HG02623 (cell line): ENCODE measurements around the gene ARSG.
"Not testable (repeated sequence)": the region's sequence is repeated elsewhere in the genome, so short reads cannot be mapped to it uniquely, and the experiment has no call there.

Source experiments
- ATAC-seq: cut with Tn5 transposase; IDR thresholded peaks from one replicate; pipeline ENCODE4 v1.9.1; 2021; ENCODE audit warnings: moderate library complexity; ENCODE audit not compliant: unreplicated experiment

Gene ARSG

DNA sequence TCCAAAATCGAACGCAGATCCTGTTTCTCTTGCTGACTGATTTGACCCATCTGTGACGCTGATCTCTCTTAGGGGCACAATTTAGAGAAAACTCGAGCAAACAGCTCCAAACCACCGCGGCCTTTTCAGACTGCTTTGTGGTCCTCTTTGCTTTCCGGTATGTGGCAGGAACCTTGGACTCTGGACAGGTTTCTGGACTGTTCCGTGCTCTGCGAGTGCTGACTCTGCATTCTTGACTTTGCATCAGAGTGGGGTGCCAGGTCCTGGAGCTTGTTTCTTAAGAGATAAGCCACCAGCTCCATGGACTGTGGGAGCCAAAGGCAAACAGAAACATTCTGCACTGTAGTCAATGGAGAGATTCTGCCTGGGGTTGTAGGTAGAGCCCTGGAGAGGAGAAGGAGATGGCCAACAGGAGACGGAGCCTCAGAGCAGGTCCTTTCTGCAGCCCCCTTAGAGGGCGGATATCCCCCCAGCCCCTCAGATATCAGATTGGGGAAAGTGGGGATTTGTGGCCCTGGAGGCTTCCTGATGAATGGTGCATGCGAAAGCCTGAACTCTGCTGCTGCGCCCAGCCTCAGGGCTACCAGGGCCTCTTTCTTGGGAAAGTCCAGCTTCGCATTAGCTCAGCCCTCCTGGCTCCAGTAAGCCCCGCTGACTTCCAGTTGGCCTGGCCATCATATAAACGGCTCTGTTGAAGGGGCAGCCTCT is 100.4 kb downstream of the ARSG start:
- ATAC-seq, result no peak

DNA sequence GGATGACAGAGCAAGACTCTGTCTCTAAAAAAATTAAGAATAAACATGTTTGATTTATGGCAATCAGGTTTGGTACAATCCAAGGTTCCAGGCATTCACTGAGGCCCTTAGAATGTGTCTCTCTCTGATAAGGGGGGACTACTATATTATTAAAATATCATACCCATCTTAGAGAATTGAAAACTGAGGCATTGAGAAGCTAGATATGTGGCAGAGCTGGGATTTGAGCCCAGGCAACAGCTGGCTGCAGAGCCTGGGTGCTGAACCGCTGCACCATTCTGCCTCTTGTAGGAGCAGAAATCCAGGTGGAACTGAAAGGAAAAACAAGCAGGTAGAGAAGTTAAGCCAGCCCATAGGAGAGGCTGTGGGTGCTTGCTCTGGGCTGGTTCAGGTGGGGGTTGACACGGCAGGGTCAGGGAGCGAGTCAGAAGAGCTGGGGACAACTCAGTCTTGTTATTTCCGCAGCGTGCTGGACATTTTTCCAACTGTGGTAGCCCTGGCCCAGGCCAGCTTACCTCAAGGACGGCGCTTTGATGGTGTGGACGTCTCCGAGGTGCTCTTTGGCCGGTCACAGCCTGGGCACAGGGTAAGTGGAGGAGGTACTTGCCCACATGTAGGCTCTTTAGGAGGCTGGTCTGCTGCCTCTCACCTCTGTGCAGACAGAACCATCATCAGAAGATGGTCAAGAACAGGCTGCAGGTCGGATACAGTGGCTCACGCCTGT is 103.5 kb downstream of the ARSG start:
- ATAC-seq, result no peak

DNA sequence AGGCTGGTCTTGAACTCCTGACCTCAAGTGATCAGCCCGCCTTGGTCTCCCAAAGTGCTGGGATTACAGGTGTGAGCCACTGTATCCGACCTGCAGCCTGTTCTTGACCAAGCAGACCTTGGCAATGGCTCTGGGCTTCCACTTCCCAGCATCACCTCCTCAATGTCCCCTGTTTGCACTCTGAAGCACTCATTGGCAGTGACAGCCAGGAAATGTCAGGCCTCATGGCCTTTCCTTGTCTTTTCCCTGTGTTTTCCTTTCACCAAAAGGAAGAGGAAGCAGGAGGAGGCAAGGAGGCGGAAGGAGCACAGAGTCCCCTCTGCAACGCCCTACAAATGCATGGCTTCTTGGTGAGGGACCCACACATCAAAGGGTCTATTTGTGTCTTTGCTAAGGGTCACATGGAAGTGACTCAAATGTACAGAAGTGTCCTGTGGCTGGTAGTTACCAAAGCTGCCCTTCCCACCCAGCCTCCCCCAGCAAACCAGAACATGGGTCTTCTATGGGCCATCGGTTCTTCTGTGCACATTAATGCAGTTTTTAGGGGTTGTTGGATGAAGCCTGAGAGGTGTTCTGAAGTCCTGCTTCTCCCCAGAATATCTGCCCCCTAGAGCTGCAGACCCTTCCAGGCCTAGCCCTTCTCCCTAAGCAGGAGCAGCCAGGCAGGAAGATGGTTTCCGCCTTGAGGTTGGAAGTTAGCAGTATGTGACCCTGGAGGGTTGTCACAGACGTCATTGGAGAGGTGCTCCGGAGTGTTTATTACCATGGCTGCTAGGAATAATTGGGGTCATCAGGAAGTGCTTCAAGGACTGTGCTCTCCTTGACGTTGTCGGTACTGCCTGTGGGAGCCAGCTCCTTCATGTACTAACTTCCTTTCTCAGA is 105.2 kb downstream of the ARSG start:
- ATAC-seq, result no peak

DNA sequence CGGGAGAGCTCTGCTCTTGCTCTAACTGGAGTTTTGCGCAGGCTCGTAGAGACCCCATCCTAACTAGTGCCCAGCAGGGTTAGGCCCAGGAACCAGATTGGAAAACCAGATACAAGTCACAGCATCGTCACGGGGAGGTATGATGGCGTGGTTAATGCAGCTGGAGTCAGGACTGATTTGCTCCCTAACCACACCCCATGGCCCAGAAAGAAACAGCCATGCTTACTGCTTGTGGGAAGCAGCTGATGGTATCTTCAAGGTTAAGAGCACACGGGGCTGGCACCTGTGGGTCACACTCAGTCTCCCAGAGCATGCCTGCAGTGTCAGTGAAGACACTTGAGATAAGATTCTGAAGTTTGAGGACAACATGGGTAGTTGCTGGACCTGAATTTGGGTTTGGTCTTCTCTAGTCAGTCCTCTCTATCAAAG is 105.8 kb downstream of the ARSG start:
- ATAC-seq, result no peak

DNA sequence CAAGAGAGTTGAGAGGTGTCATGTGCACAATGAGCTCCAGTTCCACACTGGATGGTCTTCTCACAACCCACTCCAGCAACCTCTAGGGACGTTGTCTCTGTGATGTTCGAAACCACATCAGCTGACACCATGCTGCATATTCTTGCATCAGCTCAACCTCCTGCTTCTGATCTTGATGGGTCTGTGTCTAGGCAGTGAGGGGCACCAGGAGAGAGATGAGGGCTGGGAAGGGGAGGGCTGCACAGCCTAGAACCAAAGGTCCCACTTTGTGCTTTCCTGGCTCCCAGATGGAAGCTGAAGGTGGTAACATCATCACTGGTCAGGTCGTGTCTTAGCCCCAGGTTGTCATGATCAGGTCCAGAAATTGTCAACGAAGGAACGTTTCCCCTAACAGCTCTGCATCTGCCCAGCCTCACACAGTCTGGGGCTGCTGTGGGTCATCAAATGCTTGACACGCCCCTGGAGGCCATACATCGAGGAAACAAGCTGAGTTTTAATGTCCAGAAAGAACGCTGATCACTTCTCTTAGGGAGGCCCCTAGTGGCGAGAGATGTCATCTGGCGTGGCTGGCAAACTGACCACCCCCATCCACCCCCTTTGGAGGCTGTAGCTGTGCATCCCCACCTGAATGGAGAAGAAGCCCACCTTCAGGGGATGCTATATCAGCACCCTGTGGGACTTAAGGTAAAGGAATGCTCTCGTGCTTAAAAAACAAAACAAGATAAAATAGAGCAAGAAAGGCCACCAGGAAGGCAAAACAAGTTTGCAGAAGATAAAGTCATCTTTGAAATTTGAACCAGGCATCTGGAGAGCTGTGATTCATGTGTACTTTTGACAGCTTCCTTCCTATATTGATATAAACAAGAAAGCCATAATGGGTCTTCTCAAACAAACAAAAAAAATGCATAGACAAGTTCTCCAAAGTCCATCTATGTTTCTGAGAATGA is 107.7 kb downstream of the ARSG start:
- peak; percentile 52 for ATAC-seq

DNA sequence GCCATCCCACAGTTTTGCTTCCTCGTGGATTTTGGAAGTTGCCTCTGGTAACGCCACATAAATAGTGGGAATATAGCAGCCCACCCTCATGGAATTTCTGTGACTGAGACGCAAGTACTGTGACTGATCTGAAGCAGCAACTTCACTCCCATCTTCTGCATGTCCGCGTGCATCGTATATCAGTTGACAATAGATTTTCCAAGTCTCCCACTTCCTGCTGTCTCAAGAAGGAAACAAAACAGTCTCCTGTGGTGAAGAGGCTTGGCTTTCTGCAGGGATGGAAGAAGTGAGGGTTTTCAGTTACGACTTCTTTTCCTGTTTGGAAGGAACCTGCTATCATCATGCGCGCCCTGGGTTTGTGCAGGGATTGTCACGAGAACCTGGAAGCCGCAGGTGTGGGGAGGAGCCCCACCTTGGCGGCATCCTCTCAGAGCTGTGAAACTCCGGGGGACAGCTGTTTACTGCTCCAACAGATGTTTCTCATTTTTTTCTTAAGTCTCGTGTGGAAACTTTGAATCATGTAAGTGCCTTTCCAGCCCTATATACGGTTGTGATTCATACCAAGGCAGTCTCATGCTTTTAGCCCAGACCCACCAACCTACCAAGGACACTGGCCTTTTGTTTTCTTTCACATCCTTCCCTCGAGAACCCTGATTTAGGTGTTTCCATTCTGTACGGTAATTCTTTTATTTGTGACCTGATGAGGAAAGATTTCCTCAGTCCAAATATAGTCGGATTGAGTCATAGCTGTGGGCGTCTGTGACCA is 108.5 kb downstream of the ARSG start:
- ATAC-seq, result no peak

DNA sequence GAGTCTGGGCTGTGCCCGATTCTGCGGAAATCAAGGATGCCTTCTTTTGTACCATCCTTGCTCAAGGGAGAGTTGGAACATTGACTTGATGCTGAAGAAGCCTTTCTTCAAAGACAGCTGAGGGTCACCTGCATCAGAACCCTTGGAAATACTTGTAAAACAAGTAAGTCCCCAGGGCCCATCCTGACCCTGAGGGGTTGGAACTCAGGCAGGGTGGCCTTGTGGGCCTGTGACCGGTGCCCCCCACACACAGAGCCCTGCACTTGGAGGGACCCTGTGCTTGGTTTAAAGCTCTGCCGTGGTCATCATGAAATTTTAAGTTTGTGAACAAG is 109.1 kb downstream of the ARSG start:
- ATAC-seq, result no peak

DNA sequence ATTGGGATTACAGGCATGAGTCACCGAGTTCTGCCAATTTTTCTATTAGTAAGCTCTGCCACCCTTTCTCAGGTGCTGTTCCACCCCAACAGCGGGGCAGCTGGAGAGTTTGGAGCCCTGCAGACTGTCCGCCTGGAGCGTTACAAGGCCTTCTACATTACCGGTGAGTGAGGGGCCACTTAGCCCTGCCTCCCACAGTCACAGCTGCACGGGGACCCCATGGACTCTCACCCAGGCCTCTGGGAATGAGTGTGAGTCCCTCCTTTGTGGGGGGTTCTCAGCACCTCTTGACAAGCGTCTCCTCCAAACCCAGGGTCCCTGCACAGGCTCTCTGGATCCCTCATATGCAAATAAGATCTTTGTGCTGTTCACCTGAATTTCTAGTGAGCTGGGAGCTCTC is 110.0 kb downstream of the ARSG start:
- no peak for ATAC-seq

DNA sequence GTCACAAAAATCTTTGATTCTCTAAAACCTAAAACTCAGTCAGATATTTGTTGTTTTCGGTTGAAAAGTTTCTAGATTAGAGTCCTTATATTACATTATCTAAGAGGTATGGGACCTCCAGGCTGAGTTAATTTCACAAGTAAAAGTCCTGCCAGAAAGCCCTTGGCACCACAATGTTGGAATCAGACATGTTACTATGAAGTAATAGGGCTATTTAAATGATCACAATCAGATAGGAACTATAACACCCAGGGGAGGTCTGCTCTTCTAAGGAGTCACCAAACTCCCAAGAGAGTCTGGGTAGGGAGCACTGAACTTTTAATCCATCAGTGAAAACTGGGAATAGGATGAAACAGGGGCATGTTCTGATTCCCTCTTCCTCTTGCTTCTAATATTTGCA is 111.8 kb downstream of the ARSG start:
- ATAC-seq, result no peak

DNA sequence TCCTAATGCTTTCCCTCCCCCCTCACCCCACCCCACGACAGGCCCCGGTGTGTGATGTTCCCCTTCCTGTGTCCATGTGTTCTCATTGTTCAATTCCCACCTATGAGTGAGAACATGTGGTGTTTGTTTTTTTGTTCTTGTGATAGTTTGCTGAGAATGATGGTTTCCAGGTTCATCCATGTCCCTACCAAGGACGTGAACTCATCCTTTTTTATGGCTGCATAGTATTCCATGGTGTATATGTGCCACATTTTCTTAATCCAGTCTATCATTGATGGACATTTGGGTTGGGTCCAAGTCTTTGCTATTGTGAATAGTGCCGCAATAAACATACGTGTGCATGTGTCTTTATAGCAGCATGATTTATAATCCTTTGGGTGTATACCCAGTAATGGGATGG is 112.5 kb downstream of the ARSG start:
- ATAC-seq, result not testable (repeated sequence)

DNA sequence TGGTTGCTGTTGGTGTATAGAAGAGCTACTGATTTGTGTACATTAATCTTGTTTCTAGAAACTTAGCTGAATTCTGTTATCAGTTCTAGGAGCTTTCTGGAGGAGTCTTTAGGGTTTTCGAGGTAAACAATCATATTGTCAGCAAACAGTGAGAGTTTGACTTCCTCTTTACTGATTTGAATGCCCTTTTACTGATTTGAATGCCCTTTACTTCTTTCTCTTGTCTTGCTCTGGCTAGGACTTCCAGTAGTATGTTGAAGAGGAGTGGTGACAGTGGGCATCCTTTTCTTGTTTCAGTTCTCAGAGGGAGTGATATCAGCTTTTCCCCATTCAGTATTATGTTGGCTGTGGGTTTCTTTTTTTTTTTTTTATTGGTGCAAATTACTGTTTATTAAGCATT is 116.4 kb downstream of the ARSG start:
- not testable (repeated sequence) for ATAC-seq

DNA sequence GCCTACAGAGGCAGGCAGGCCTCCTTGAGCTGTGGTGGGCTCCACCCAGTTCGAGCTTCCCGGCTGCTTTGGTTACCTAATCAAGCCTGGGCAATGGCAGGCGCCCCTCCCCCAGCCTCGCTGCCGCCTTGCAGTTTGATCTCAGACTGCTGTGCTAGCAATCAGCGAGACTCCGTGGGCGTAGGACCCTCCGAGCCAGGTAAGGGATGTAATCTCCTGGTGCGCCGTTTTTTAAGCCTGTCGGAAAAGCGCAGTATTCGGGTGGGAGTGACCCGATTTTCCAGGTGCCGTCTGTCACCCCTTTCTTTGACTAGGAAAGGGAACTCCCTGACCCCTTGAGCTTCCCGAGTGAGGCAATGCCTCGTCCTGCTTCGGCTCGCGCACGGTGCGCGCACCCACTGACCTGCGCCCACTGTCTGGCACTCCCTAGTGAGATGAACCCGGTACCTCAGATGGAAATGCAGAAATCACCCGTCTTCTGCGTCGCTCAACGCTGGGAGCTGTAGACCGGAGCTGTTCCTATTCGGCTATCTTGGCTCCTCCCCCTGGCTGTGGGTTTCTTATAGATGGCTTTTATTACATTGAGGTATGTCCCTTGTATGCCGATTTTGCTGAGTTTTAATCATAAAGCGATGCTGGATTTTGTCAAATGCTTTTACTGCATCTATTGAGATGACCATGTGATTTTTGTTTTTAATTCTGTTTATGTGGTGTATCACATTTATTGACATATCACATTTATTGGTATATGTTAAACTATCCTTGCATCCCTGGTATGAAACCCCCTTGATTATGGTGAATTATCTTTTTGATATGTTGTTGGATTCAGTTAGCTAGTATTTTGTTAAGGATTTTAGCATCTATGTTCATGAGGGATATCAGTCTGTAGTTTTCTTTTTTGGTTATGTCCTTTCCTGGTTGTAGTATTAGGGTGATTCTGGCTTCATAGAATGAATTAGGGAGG is 122.6 kb downstream of the ARSG start:
- not testable (repeated sequence) for ATAC-seq

DNA sequence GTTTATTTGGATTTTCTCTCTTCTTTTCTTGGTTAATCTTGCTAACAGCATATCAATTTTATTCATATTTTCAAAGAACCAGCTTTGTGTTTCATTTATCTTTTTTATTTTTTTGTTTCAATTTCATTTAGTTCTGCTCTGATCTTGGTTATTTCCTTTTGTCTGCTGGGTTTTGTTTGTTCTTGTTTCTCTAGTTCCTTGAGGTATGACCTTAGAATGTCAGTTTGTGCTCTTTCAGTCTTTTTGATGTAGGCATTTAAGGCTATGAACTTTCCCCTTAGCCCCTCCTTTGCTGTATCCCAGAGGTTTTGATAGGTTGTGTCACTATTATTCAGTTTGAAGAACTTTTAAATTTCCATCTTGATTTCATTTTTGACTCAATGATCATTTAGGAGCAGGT is 123.6 kb downstream of the ARSG start:
- ATAC-seq, result not testable (repeated sequence)

DNA sequence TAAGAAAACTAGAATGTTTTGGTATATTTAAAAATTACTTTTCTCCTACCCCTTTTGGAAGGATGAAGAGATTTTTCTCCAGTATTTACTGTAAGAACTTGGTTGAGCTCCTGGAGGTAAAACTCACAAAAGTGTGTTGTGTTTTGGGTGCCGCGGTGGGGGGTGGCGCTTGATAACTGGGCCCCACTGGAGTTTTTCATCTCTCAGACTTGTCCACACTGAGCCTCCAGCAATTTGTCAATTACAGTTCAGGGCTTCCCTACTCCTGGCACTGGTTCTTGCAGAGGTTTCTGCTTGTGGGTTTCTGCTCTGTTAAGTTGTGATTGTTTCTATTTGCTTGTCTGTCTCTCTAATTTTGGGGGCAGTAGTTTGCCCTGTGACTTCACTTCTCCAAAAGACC is 126.0 kb downstream of the ARSG start:
- ATAC-seq, result no peak

DNA sequence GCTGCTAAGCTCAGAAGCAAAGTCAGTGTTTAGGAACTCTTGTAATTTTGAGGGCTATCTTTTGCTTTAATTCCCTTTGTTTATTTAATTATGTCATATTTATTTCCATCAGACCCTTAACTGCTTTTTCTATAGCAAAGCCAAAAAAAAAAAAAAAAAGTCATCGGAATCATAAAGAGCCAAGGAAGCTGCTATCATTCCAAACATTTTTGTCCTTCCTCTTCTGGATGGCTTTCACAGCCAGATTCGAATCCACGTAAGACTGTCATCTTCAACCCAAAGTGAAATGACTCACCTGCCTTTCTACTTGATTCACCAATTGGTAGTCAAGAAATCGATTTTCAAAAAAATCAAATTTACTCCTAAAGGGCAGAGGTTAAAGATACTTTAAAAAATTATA is 127.6 kb downstream of the ARSG start:
- no peak for ATAC-seq

DNA sequence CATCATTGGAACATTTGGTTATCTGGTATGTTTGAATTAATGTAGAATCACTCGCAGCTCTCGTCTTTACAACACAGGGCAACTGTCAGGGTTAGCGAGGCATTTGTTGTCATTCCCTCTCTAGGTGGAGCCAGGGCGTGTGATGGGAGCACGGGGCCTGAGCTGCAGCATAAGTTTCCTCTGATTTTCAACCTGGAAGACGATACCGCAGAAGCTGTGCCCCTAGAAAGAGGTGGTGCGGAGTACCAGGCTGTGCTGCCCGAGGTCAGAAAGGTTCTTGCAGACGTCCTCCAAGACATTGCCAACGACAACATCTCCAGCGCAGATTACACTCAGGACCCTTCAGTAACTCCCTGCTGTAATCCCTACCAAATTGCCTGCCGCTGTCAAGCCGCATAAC is 128.8 kb downstream of the ARSG start:
- ATAC-seq, result no peak

DNA sequence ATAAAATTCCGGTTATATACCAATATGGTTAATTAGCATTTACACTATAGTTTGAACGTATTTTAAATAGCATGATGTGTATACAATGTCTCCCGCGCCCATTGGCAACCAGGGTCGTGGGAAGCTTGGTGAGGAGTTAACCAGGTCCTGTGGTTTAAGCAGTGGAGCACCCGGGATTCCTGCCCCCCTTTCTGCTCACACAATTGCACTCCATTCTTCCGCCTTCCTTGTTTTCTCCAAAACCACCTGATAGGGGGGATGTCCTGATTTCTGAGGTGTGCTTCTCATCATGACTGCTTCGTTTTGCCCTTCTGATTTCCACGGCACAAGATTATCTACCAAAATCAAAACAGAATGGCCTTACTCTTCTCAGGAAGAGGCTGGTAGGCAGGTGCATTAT is 130.2 kb downstream of the ARSG start:
- no peak for ATAC-seq

DNA sequence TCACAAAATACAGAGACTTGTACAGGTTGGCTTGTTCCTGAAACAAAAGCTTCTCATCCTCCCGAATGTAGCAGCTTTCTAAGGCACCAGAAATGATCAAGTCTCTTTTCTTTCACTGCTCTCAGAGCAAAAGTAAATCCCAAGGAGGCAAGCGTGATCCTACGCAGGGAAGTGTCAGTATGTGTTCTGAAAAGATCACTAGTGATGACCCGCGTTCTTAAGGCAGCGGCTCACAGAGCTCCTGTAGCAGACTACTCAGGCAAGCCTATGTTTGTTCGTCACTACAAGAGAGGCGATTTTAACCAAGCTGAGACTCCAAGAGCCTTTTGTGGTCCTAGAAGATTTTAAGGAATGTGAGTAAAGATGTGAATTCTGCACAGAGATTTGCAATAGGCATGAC is 131.5 kb downstream of the ARSG start:
- no peak for ATAC-seq

DNA sequence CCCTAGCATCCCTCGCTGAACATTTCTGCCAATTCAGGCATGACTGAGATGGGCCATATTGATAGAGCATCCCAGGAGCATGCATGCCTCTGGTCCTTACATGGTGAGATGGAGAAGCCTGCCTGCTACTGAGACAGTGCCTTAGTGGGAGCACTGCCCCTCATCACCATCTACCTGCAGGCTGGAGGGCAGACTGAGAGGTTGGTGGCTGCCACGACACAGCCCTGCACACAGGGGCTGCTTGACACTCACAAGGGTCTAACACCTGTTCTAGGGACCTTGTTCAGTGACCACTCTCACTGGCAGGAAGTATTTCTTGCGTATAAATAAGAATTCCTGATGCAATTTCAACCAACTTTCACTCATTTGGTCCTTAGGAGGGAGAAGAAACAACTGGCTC is 132.0 kb downstream of the ARSG start:
- ATAC-seq, result no peak
